Stimulated activated CD4-positive, alpha-beta T cell treated with anti-CD3 and anti-CD28 coated beads, Interleukin-15, amount 100 ng/mL, for 1 hour (primary cell): ENCODE data around the gene FYTTD1.
A peak's percentile ranks its signal among the peaks of the same experiment; 100 is the strongest.
"Not testable (repeated sequence)": the region's sequence is repeated elsewhere in the genome, so short reads cannot be mapped to it uniquely, and the experiment has no call there.

Experiments
- DNase-seq, 2 donors: peaks; one replicate each; pipeline ENCODE4 v3.0.0-alpha.2; 2020; ENCODE audit warnings: low read depth in 1 of 2, low spot score in 1 of 2

Gene FYTTD1

GRCh38 chr3:197749601-197750395, at the start of gene FYTTD1:
TSS of gene FYTTD1 (plus strand) at chr3:197749883. CDS start at chr3:197749972, 89 bp downstream.
- DNase-seq, result peak; percentile 77 to 78

- DNase-seq, result no peak
These were observed 49.6 kb upstream of the FYTTD1 start for GRCh38 chr3:197700095-197700494.

- DNase-seq, result no peak
These were observed 47.8 kb upstream of the FYTTD1 start for GRCh38 chr3:197701841-197702240.

GRCh38 chr3:197706658-197707057, 43.0 kb upstream of the FYTTD1 start:
- DNase-seq, result no peak

- no peak for DNase-seq
These were observed 40.5 kb upstream of the FYTTD1 start for GRCh38 chr3:197709135-197709534.

- not testable (repeated sequence) for DNase-seq
These were observed 38.7 kb upstream of the FYTTD1 start for GRCh38 chr3:197710965-197711364.

GRCh38 chr3:197711973-197712707, 37.5 kb upstream of the FYTTD1 start:
- DNase-seq, result peak; percentile 61 to 64

GRCh38 chr3:197713477-197713822, 36.2 kb upstream of the FYTTD1 start:
- no peak for DNase-seq

- no peak for DNase-seq
These were observed 35.4 kb upstream of the FYTTD1 start for GRCh38 chr3:197714251-197714650.

GRCh38 chr3:197718891-197719290, 30.8 kb upstream of the FYTTD1 start:
- DNase-seq, result no peak

GRCh38 chr3:197720694-197721093, 29.0 kb upstream of the FYTTD1 start:
- no peak for DNase-seq

- DNase-seq, result no peak
These were observed 26.9 kb upstream of the FYTTD1 start for GRCh38 chr3:197722734-197723133.

- not testable (repeated sequence) for DNase-seq
These were observed 21.8 kb upstream of the FYTTD1 start for GRCh38 chr3:197727878-197728277.

- no peak for DNase-seq
These were observed 21.2 kb upstream of the FYTTD1 start for GRCh38 chr3:197728487-197728886.

- DNase-seq, result no peak
These were observed 19.5 kb upstream of the FYTTD1 start for GRCh38 chr3:197730200-197730599.

- not testable (repeated sequence) for DNase-seq
These were observed 18.9 kb upstream of the FYTTD1 start for GRCh38 chr3:197730770-197731169.

GRCh38 chr3:197731483-197731882, 18.2 kb upstream of the FYTTD1 start:
- not testable (repeated sequence) for DNase-seq

- no peak for DNase-seq
These were observed 16.6 kb upstream of the FYTTD1 start for GRCh38 chr3:197733042-197733441.

GRCh38 chr3:197734667-197735318, 14.9 kb upstream of the FYTTD1 start:
- no peak for DNase-seq

GRCh38 chr3:197736010-197736490, 13.6 kb upstream of the FYTTD1 start:
- peak in 1 of 2 donors; percentile 18 for DNase-seq

- DNase-seq, result peak; percentile 80 to 85
These were observed 13.0 kb upstream of the FYTTD1 start, which contains the start of gene RUBCN for GRCh38 chr3:197736491-197737318. TSS of gene RUBCN (minus strand) at chr3:197736904. CDS start at chr3:197736719, 185 bp downstream.
